GM12892 (cell line): Measurements from ENCODE around the gene SURF4.

ENCODE experiments used
- POLR2A ChIP-seq: IDR thresholded peaks from 2 replicates; pipeline ENCODE4 v1.6.1; 2011; ENCODE audit warnings: low read depth, low read length, control low read depth
- POLR2AphosphoS5 ChIP-seq: IDR thresholded peaks from 2 replicates; pipeline ENCODE4 v1.6.1; 2011; ENCODE audit warnings: low read depth, low read length, control low read depth
- TAF1 ChIP-seq: IDR thresholded peaks from 2 replicates; pipeline ENCODE4 v1.6.1; 2011; ENCODE audit warnings: low read depth, mild to moderate bottlenecking, control low read depth, low read length, borderline replicate concordance

GRCh38 chr9:133378408-133378962, 2.6 kb upstream of the SURF4 start:
- no peak for TF ChIP-seq TAF1
- no peak for TF ChIP-seq POLR2A
- TF ChIP-seq POLR2AphosphoS5: no peak
